KMS-11 (cell line): ENCODE measurements around the gene SPTAN1.
"Not testable (repeated sequence)": the region's sequence is repeated elsewhere in the genome, so short reads cannot be mapped to it uniquely, and the experiment has no call there.

ENCODE experiments used
- H2AFZ ChIP-seq: fragments of 200-600 bp; sonication (generic); 2 replicates; pipeline ENCODE4 v1.6.1; 2016; ENCODE audit warnings: antibody characterized with exemption, mixed run types, low read depth
- H3K27ac ChIP-seq: fragments of 200-600 bp; sonication (generic); 2 replicates; pipeline ENCODE4 v1.6.1; 2016; ENCODE audit warnings: mild to moderate bottlenecking, mixed run types
- H3K27me3 ChIP-seq: fragments of 200-600 bp; sonication (generic); 2 replicates; pipeline ENCODE4 v1.6.1; 2017; ENCODE audit warnings: mild to moderate bottlenecking, low read depth, mixed run types, moderate library complexity; ENCODE audit not compliant: insufficient read depth
- H3K36me3 ChIP-seq: fragments of 200-600 bp; sonication (generic); 2 replicates; pipeline ENCODE4 v1.6.1; 2017; ENCODE audit warnings: mild to moderate bottlenecking, mixed run types; ENCODE audit not compliant: insufficient read depth
- H3K4me1 ChIP-seq: fragments of 200-600 bp; sonication (generic); 2 replicates; pipeline ENCODE4 v1.6.1; 2016; ENCODE audit warnings: mild to moderate bottlenecking, low read depth, mixed run types; ENCODE audit not compliant: poor library complexity, severe bottlenecking
- H3K4me2 ChIP-seq: fragments of 200-600 bp; sonication (generic); 2 replicates; pipeline ENCODE4 v1.7.0; 2016; ENCODE audit warnings: mild to moderate bottlenecking, mixed run types
- H3K4me3 ChIP-seq: fragments of 200-600 bp; sonication (generic); IDR thresholded peaks from 2 replicates; pipeline ENCODE4 v1.6.1; 2017; ENCODE audit warnings: low read depth, low read length, mixed read lengths; ENCODE audit not compliant: insufficient read depth
- H3K79me2 ChIP-seq: fragments of 200-600 bp; sonication (generic); 2 replicates; pipeline ENCODE4 v1.6.1; 2016; ENCODE audit warnings: low read depth, mixed run types; ENCODE audit not compliant: insufficient read depth
- H3K9ac ChIP-seq: fragments of 200-600 bp; sonication (generic); 2 replicates; pipeline ENCODE4 v1.6.1; 2016; ENCODE audit warnings: mild to moderate bottlenecking, mixed run types
- H4K20me1 ChIP-seq: fragments of 200-600 bp; sonication (generic); 2 replicates; pipeline ENCODE4 v1.6.1; 2016; ENCODE audit warnings: mild to moderate bottlenecking, mixed run types; ENCODE audit not compliant: insufficient read depth
- CTCF ChIP-seq: fragments of 200-600 bp; sonication (generic); conservative IDR thresholded peaks from 2 replicates; pipeline ENCODE4 v1.6.1; 2017; ENCODE audit warnings: low read depth, mild to moderate bottlenecking, antibody characterized with exemption, low read length, moderate library complexity, mixed read lengths

The SPTAN1 gene

GRCh38 chr9:128552153-128552743 lies at the start of gene SPTAN1:
TSS of gene SPTAN1 (plus strand) at chr9:128552587. CDS start at chr9:128566741, 14,154 bp downstream.
- H3K79me2 ChIP-seq = peaks cover 44% of the 10 kb centered on the region
- no peak for TF ChIP-seq CTCF
- no peak within 1 kb of the TSS for H3K4me3 ChIP-seq
- H4K20me1 ChIP-seq = no peaks in the 10 kb centered on the region
- H3K4me2 ChIP-seq = peak within 1 kb of the TSS; percentile 92
- peak within 1 kb of the TSS; percentile 90 for H2AFZ ChIP-seq
- no peaks in the 10 kb centered on the region for H3K36me3 ChIP-seq
- peaks cover 44% of the 10 kb centered on the region for H3K4me1 ChIP-seq
- no peaks in the 10 kb centered on the region for H3K27me3 ChIP-seq
- peak within 1 kb of the TSS; percentile 64 for H3K9ac ChIP-seq
- H3K27ac ChIP-seq = peak within 1 kb of the TSS; percentile 33

GRCh38 chr9:128503415-128503825 lies 49.0 kb upstream of the SPTAN1 start:
- not testable (repeated sequence) for H2AFZ ChIP-seq, H4K20me1 ChIP-seq, H3K4me2 ChIP-seq, H3K4me3 ChIP-seq, H3K27ac ChIP-seq, H3K27me3 ChIP-seq, H3K36me3 ChIP-seq, H3K9ac ChIP-seq
- H3K4me1 ChIP-seq = peaks cover 19% of the 10 kb centered on the region
- H3K79me2 ChIP-seq = peaks cover 20% of the 10 kb centered on the region

GRCh38 chr9:128503870-128504269 lies 48.5 kb upstream of the SPTAN1 start:
- Histone ChIP-seq H3K27me3 (no peaks in the 10 kb centered on the region), H3K4me2 (peak overlapping the region; percentile 92), H2AFZ (peak overlapping the region; percentile 75), H4K20me1 (no peaks in the 10 kb centered on the region), H3K36me3 (no peaks in the 10 kb centered on the region), H3K4me1 (peaks cover 19% of the 10 kb centered on the region), H3K9ac (peak overlapping the region; percentile 56; the same call in 1 of the 2 replicates), H3K4me3 (no peak overlapping the region), H3K27ac (peak overlapping the region; percentile 8; the same call in 1 of the 2 replicates), H3K79me2 (peaks cover 20% of the 10 kb centered on the region)
- TF ChIP-seq CTCF = no peak

- no peaks in the 10 kb centered on the region for H3K36me3 ChIP-seq
- H4K20me1 ChIP-seq = no peaks in the 10 kb centered on the region
- no peak within 1 kb of the TSS for H3K4me3 ChIP-seq
- H3K79me2 ChIP-seq = peaks cover 20% of the 10 kb centered on the region
- peak within 1 kb of the TSS; percentile 8; the same call in 1 of the 2 replicates for H3K27ac ChIP-seq
- no peaks in the 10 kb centered on the region for H3K27me3 ChIP-seq
- H3K4me2 ChIP-seq = peak within 1 kb of the TSS; percentile 92
- peak within 1 kb of the TSS; percentile 56 for H3K9ac ChIP-seq
- H2AFZ ChIP-seq = peak within 1 kb of the TSS; percentile 75
- TF ChIP-seq CTCF = no peak
- peaks cover 19% of the 10 kb centered on the region for H3K4me1 ChIP-seq
Observed at GRCh38 chr9:128504485-128505413, 47.6 kb upstream of the SPTAN1 start, which contains the start of gene GLE1. TSS of gene GLE1 (plus strand) at chr9:128504719. CDS start at chr9:128504806, 87 bp downstream.
